ENCODE data around the gene HS2ST1.

GRCh38 chr1:87000460-87000859 lies 86.0 kb downstream of the HS2ST1 start:
- TF ChIP-seq CTCF (IDR thresholded peaks at IDR 0.05) (no peak), POLR2A (IDR thresholded peaks at IDR 0.05) (no peak), POLR2AphosphoS5 (IDR thresholded peaks at IDR 0.05) (no peak)

All from breast epithelium (tissue), 3 donors.